Measurements from ENCODE around the gene KRTAP9-8.
"Not testable (repeated sequence)": the region's sequence is repeated elsewhere in the genome, so short reads cannot be mapped to it uniquely, and the experiment has no call there.

Gene KRTAP9-8

GRCh38 chr17:41212524-41213169, 25.2 kb upstream of the KRTAP9-8 start:
- no peak for TF ChIP-seq MAX (IDR thresholded peaks at IDR 0.05; ENCODE audit: low read depth, low read length)
- TF ChIP-seq MYC (IDR thresholded peaks at IDR 0.05; ENCODE audit: low read depth, low read length) = no peak
- TF ChIP-seq POLR2A (IDR thresholded peaks at IDR 0.05; ENCODE audit: extremely low read depth, insufficient read length) = no peak
- TF ChIP-seq CTCF (IDR thresholded peaks at IDR 0.05; ENCODE audit: low read depth, low read length) = no peak
- peak; percentile 1 for DNase-seq (ENCODE audit: low read depth)
- H3K4me3 ChIP-seq (ENCODE audit: low read depth, low read length) = no peak overlapping the region

GRCh38 chr17:41215681-41216080, 22.1 kb upstream of the KRTAP9-8 start:
- no peak overlapping the region for H3K4me3 ChIP-seq (ENCODE audit: low read depth, low read length)
- TF ChIP-seq CTCF (IDR thresholded peaks at IDR 0.05; ENCODE audit: low read depth, low read length) = no peak
- TF ChIP-seq MYC (IDR thresholded peaks at IDR 0.05; ENCODE audit: low read depth, low read length) = no peak
- no peak for TF ChIP-seq MAX (IDR thresholded peaks at IDR 0.05; ENCODE audit: low read depth, low read length)
- TF ChIP-seq POLR2A (IDR thresholded peaks at IDR 0.05; ENCODE audit: extremely low read depth, insufficient read length) = no peak
- no peak for DNase-seq (ENCODE audit: low read depth)

GRCh38 chr17:41223821-41224220, 14.0 kb upstream of the KRTAP9-8 start:
- no peak overlapping the region for H3K4me3 ChIP-seq (ENCODE audit: low read depth, low read length)
- TF ChIP-seq MYC (IDR thresholded peaks at IDR 0.05; ENCODE audit: low read depth, low read length) (no peak), CTCF (IDR thresholded peaks at IDR 0.05; ENCODE audit: low read depth, low read length) (no peak), POLR2A (IDR thresholded peaks at IDR 0.05; ENCODE audit: extremely low read depth, insufficient read length) (no peak), MAX (IDR thresholded peaks at IDR 0.05; ENCODE audit: low read depth, low read length) (no peak)
- DNase-seq (ENCODE audit: low read depth) = no peak

GRCh38 chr17:41226051-41226450, 11.7 kb upstream of the KRTAP9-8 start:
- no peak overlapping the region for H3K4me3 ChIP-seq (ENCODE audit: low read depth, low read length)
- no peak for TF ChIP-seq POLR2A (IDR thresholded peaks at IDR 0.05; ENCODE audit: extremely low read depth, insufficient read length)
- no peak for TF ChIP-seq MAX (IDR thresholded peaks at IDR 0.05; ENCODE audit: low read depth, low read length)
- no peak for TF ChIP-seq MYC (IDR thresholded peaks at IDR 0.05; ENCODE audit: low read depth, low read length)
- no peak for TF ChIP-seq CTCF (IDR thresholded peaks at IDR 0.05; ENCODE audit: low read depth, low read length)
- DNase-seq (ENCODE audit: low read depth) = no peak

- not testable (repeated sequence) for DNase-seq (ENCODE audit: low read depth); H3K4me3 ChIP-seq (ENCODE audit: low read depth, low read length)
Measured at GRCh38 chr17:41226598-41227095, 11.2 kb upstream of the KRTAP9-8 start, which contains the start of gene KRTAP9-2. Gene KRTAP9-2, plus strand, starts transcription at chr17:41226648. Its CDS starts 7 bp downstream, at chr17:41226655.

- no peak overlapping the region for H3K4me3 ChIP-seq (ENCODE audit: low read depth, low read length)
- no peak for DNase-seq (ENCODE audit: low read depth)
- TF ChIP-seq MAX (IDR thresholded peaks at IDR 0.05; ENCODE audit: low read depth, low read length) = no peak
- no peak for TF ChIP-seq MYC (IDR thresholded peaks at IDR 0.05; ENCODE audit: low read depth, low read length)
- TF ChIP-seq POLR2A (IDR thresholded peaks at IDR 0.05; ENCODE audit: extremely low read depth, insufficient read length) = no peak
- no peak for TF ChIP-seq CTCF (IDR thresholded peaks at IDR 0.05; ENCODE audit: low read depth, low read length)
Measured at GRCh38 chr17:41230094-41230493, 7.7 kb upstream of the KRTAP9-8 start.
